Non-pigmented ciliary epithelial cell (primary cell): ENCODE data around the gene PTGER2.

Experiments used
- DNase-seq: peaks from one replicate; pipeline ENCODE4 v3.0.0-alpha.2; 2010; ENCODE audit warnings: low read depth

PTGER2 gene

GRCh38 chr14:52305014-52305413 is 9.1 kb upstream of the PTGER2 start:
- no peak for DNase-seq

DNA sequence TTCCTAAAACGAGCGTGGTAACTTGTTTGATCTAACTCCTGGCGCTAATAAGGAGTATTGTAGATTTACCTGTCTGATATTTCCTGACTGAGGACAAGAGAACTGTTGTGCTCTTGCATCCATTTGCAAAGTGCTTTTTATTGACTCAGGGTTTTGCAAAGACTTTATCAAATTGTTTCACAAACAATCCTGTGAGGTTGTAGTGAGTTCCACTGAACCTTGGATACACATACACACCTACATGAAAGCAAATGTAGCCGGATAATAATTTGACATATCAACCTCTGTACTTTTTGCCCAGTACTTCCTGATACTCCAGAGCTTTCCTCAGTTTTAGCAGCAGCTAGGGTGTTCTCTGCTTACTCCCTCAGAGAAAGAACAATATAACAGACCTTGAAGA is 6.7 kb upstream of the PTGER2 start:
- DNase-seq = no peak

- DNase-seq = no peak
Measured at GRCh38 chr14:52307905-52308304, 6.2 kb upstream of the PTGER2 start.

DNA sequence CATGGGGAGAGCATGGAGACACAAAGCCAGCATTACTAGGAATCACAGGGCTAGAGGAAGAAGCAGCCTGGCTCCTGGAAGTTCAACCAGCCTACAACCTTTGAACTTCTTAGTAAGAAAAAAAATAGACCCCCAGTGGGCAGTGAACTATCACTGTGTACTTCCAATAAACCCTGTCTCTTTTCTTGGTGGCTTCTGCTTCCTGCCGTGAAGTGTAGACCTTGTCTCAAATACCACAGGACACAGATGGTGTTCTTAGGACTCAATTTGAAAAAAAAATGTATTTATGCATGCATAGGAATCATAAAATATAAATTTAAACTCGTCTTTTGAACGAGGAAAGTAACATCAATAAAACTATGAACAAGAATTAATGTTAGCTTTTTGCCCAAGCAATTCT is 3.6 kb upstream of the PTGER2 start:
- no peak for DNase-seq

DNA sequence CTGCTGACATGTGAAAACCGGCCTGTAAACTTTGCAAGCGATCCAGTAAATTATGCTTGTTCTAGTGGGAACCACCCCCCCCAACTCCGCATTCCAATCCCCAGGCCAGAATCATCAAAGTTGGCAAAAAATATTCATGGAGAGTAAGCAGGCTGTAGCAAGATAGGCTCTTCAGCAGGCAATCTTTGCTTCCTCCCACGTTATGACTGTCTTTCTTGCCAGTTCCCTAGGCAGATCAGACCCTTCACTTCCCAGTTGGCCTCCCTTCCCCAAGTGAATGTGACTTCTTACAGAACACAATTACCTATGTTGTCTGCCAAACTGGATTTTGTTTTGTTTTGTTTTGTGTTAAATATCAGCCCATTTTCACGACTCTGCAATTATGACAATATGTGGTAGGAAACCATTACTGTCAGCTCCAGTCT is 1.2 kb upstream of the PTGER2 start:
- no peak for DNase-seq

DNA sequence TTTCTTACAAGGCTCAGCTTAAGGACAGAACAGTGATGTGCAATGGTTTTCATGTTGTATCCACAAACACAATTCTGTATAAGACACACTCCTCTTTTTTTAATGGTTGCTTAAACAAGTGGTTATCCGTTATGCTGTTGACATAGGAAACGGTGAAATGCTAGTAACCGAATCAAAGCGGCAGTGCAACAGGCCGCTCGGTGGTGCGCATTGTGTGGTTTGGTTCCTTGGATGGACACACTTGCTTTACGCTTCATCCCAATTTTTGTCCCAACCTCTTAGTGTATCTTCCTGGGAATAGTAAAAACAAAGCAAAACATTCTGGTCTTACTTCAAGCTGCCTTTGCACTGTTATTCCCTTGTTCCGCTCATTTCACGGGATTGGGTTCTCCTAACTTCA is 650 bp upstream of the PTGER2 start:
- no peak for DNase-seq

- no peak for DNase-seq
Measured at GRCh38 chr14:52314595-52315354, 663 bp downstream of the PTGER2 start.

DNA sequence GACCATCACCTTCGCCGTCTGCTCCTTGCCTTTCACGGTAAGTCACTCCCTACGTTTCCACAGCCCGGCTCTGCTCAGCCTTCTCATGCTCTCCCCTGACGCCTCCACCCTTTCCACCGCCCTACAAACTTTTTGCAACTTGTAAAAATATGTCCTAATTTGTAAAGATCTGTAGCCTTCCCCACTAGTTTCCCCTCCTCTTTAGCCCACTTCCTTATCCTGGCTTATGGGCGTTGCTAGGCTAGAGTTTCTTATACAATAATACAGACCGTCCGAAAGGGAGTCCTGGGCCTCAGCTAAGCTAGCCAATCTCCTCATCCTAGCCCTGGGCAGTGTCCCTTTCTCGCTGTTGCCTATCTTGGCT is 1.2 kb downstream of the PTGER2 start:
- DNase-seq = no peak

GRCh38 chr14:52318062-52318461 is 4.0 kb downstream of the PTGER2 start:
- no peak for DNase-seq

DNA sequence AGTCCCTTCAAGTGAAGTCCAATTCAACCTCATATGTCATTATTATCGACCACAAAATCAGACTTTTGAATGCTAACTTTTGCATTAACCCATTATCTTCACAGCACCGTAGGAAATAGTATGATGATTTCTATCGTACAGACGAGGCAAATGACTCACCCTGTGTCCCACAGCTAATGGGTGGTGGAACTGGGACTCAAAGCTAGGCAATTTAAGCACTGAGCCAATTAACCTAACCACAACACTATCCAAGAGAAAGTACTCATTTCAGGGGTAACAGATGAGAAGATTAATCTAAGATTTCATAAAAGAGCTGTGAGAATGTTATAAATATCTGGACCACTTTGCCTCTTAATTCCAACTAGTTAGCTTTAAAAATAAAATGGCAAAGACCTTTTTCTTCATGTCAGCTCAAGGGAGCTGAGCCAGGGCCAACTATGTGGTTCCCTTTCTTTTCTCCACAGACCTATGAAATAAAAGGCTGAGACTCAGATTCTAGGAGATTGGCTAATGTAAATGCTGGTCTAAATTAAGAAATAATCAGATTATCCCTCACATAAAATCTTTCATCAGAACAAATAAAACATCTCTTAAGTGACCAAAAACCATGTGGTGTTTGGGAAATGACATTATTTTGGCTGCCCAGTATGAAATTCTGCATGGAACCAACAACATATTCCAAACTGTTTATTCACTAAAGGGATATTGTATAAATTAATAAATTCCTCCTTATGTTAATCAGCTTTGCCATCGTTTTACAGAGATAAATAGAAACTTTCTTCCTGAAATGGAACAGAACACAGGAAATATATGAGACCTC is 4.9 kb downstream of the PTGER2 start:
- no peak for DNase-seq

GRCh38 chr14:52319919-52320318 is 5.8 kb downstream of the PTGER2 start:
- DNase-seq = no peak

- DNase-seq = no peak
Measured at GRCh38 chr14:52325126-52325525, 11.0 kb downstream of the PTGER2 start.

DNA sequence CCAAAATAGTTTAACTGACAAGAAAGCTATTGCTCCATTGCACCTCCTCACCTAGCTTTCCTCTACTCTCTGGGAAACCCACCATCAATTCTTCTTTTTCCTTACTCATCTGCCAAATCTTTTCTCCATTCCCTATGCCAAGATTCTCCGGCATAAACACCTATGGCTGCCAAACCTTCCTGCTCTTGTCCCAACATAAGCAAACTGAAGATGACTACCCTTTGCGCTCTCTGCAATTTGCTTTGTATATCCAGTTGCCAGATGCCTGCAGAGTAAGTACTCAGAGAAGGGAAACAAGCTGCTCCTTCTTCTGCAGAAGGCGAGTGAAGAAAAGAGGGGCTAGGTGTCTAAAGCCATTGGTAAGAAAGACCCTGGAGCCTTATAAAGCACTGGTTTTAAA is 11.5 kb downstream of the PTGER2 start:
- no peak for DNase-seq

DNA sequence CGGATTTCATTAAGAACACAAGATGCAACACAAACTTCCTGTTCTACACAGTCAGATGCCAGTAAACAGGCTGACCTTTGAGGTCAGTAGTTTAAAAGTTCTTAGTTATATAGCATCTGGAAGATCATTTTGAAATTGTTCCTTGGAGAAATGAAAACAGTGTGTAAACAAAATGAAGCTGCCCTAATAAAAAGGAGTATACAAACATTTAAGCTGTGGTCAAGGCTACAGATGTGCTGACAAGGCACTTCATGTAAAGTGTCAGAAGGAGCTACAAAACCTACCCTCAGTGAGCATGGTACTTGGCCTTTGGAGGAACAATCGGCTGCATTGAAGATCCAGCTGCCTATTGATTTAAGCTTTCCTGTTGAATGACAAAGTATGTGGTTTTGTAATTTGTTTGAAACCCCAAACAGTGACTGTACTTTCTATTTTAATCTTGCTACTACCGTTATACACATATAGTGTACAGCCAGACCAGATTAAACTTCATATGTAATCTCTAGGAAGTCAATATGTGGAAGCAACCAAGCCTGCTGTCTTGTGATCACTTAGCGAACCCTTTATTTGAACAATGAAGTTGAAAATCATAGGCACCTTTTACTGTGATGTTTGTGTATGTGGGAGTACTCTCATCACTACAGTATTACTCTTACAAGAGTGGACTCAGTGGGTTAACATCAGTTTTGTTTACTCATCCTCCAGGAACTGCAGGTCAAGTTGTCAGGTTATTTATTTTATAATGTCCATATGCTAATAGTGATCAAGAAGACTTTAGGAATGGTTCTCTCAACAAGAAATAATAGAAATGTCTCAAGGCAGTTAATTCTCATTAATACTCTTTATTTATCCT is 13.5 kb downstream of the PTGER2 start:
- no peak for DNase-seq

DNA sequence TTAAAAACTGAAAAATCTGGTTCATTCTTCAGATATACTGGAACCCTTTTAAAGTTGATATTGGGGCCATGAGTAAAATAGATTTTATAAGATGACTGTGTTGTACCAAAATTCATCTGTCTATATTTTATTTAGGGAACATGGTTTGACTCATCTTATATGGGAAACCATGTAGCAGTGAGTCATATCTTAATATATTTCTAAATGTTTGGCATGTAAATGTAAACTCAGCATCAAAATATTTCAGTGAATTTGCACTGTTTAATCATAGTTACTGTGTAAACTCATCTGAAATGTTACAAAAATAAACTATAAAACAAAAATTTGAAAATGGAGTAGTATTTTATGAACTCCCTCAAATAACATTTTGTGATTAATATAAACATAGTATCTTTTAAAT is 14.2 kb downstream of the PTGER2 start:
- DNase-seq = no peak

- DNase-seq = no peak
Measured at GRCh38 chr14:52329678-52330369, 15.7 kb downstream of the PTGER2 start.

DNA sequence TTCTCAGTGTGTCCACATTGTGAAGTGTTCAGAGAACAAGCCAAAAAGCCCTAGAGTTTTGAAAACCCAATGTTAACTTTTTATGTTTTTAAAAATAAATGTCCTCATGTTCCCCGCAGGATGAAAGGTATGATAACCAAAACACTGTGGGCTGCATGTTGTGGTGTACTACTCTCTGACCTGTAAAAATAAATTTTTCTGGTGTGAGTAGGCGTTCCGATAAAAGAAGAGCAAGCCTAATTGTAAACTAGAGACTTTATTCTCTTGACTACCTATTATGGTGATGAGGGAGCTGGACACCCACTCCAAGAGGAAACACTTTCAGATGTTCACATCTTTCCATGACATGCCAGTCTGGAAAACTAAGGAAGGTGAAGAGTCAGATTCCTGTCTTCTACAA is 18.2 kb downstream of the PTGER2 start:
- no peak for DNase-seq

DNA sequence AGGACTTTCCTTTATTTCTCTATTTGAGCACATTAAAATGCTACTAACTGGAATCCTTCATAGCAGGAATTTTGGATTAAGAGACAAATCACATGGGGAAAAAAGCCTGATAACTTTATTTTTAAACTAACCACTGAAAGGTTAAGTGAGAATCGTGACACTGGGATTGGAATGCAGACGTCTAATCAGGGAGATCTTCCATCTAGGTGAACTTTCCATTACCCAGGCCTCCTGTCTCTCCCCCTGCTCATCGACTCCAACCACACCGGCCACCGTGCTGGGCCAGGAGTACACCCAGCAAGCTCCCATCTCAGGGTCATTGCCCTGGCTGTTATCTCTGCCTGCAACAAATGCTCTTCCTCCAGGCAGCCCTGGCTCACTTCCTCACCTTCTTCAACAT is 19.0 kb downstream of the PTGER2 start:
- no peak for DNase-seq

DNA sequence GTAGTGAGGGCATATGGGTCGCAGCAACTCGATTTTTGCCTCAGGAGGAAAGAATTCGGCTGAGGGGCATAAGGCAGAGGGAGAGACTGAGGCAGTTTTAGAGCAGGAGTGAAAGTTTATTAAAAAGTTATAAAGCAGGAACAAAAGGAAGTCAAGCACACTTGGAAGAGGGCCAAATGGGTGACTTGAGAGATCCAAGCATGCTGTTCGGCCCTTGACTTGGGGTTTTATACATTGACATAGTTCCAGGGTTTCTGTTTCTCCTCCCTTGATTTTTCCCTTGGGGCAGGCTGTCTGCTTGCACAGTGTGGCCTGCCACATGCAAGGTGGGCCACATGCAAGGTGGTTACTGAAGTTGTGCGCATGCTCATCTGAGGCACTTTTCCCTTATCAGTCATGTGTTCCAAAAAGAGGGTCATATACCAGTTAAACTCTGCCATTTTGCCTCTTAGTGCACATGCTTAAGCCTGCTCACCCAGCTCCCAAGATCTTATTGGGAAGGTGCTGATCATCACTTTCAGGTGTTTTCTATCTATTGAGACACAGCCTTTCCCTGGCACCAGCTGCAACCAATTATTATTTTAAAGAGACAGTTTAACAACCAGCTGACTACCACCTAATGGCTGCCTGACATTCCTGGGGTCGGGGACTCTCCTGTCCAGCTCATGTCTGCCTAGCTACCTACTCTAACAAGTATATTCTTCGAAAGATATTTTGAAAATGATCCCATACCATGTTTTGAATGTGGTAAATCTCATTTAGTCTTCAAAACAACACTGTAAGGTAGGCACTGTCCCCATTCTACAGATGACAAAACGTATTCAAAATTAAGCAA is 19.9 kb downstream of the PTGER2 start:
- no peak for DNase-seq

DNA sequence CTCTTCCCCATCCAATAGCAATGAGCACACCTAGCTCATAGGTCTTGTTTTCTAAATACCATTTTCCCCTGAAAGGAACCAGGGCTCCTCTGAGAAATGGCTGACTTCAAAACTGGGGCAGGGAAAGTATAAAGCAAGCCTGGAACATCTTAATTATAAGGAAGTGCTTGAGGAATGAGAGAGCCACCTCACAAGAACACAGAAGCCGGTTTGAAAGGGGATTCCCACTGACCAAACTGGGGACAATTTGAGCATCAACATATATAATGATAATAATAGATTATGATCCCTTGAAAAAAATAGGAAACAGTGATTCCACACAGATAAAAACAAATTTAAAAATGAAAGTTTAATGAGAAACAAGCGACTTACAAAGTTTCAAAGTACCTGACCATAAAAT is 22.1 kb downstream of the PTGER2 start:
- DNase-seq = no peak

GRCh38 chr14:52338051-52338681 is 24.1 kb downstream of the PTGER2 start:
- DNase-seq = no peak
